WTC11 (cell line): Measurements from ENCODE around the gene TMC1. TPM values are rescaled to one million over a fixed set of nuclear protein-coding genes. Genes with fewer than 3 reads are reported as not detected.

Source experiments
- ATAC-seq: fragments of 200-7000 bp; cut with Tn5 transposase; 2 replicates; pipeline ENCODE4 v1.10.0; 2021; ENCODE audit warnings: mild to moderate bottlenecking, moderate library complexity
- CTCF ChIA-PET: fragments of 300-600 bp; sonication (Branson Sonifier 250); formaldehyde crosslinking; loops from one replicate; lab custom pipeline; 2021; ENCODE audit warnings: antibody characterized with exemption; lab: Charles Lee
- POLR2A ChIA-PET: fragments of 350-600 bp; sonication (Branson Sonifier 250); formaldehyde crosslinking; loops from one replicate; lab custom pipeline; 2021; ENCODE audit warnings: antibody characterized with exemption; lab: Charles Lee
- DNase-seq: peaks from one replicate; pipeline ENCODE4 v3.0.0; 2021; ENCODE audit warnings: low spot score
- H3K27ac Mint-ChIP-seq: 2 replicates; pipeline ENCODE4 v1.8.0; 2021; ENCODE audit warnings: mixed read lengths
- H3K27me3 Mint-ChIP-seq: 2 replicates; pipeline ENCODE4 v1.8.0; 2021; ENCODE audit warnings: low read depth, mild to moderate bottlenecking, moderate library complexity, mixed read lengths
- H3K36me3 Mint-ChIP-seq: 2 replicates; pipeline ENCODE4 v1.8.0; 2021; ENCODE audit warnings: mixed read lengths
- H3K4me1 Mint-ChIP-seq: 2 replicates; pipeline ENCODE4 v1.8.0; 2022; ENCODE audit warnings: mixed read lengths
- H3K4me3 Mint-ChIP-seq: 2 replicates; pipeline ENCODE4 v1.8.0; 2021; ENCODE audit warnings: mild to moderate bottlenecking, moderate library complexity, mixed read lengths
- H3K9me3 Mint-ChIP-seq: 2 replicates; pipeline ENCODE4 v1.8.0; 2021; ENCODE audit warnings: mixed read lengths
- CREM ChIP-seq: sonication (generic); formaldehyde crosslinking; IDR thresholded peaks from 2 replicates; pipeline ENCODE4 v1.8.1; 2022; ENCODE audit warnings: mild to moderate bottlenecking, missing genetic modification reagents, moderate library complexity
- EMX1 ChIP-seq: fragments of 250-450 bp; sonication (Bioruptor Pico); IDR thresholded peaks from 2 replicates; pipeline ENCODE4 v1.8.0; 2021; ENCODE audit warnings: mild to moderate bottlenecking
- ESRRA ChIP-seq: sonication (generic); formaldehyde crosslinking; IDR thresholded peaks from 2 replicates; pipeline ENCODE4 v1.8.1; 2022; ENCODE audit warnings: mild to moderate bottlenecking, missing genetic modification reagents, borderline replicate concordance
- FOXJ3 ChIP-seq: sonication (generic); formaldehyde crosslinking; IDR thresholded peaks from 2 replicates; pipeline ENCODE4 v1.9.0; 2021; ENCODE audit warnings: missing genetic modification reagents, mild to moderate bottlenecking, borderline replicate concordance
- FOXK1 ChIP-seq: sonication (generic); formaldehyde crosslinking; IDR thresholded peaks from 2 replicates; pipeline ENCODE4 v1.8.0; 2022; ENCODE audit warnings: mild to moderate bottlenecking, moderate library complexity, missing genetic modification reagents
- FOXP1 ChIP-seq: sonication (generic); formaldehyde crosslinking; IDR thresholded peaks from 2 replicates; pipeline ENCODE4 v1.8.0; 2022; ENCODE audit warnings: missing genetic modification reagents, mild to moderate bottlenecking, moderate library complexity, borderline replicate concordance
- GRHL2 ChIP-seq: fragments of 250-450 bp; sonication (Bioruptor Pico); IDR thresholded peaks from 2 replicates; pipeline ENCODE4 v1.8.0; 2022; ENCODE audit warnings: mild to moderate bottlenecking, moderate library complexity; ENCODE audit not compliant: insufficient replicate concordance, severe bottlenecking
- HMGA2 ChIP-seq: fragments of 250-450 bp; sonication (Bioruptor Pico); IDR thresholded peaks from 2 replicates; pipeline ENCODE4 v1.4.0; 2021; ENCODE audit warnings: mild to moderate bottlenecking, moderate library complexity
- HMGXB4 ChIP-seq: sonication (generic); formaldehyde crosslinking; IDR thresholded peaks from 2 replicates; pipeline ENCODE4 v1.8.1; 2023; ENCODE audit warnings: mild to moderate bottlenecking, moderate library complexity, missing genetic modification reagents
- KAT7 ChIP-seq: sonication (generic); formaldehyde crosslinking; IDR thresholded peaks from 2 replicates; pipeline ENCODE4 v1.8.1; 2023; ENCODE audit warnings: missing genetic modification reagents, mild to moderate bottlenecking, borderline replicate concordance
- MXD4 ChIP-seq: fragments of 250-450 bp; sonication (Bioruptor Pico); IDR thresholded peaks from 2 replicates; pipeline ENCODE4 v1.8.0; 2021; ENCODE audit warnings: mild to moderate bottlenecking, moderate library complexity, borderline replicate concordance
- NR1H2 ChIP-seq: sonication (generic); formaldehyde crosslinking; IDR thresholded peaks from 2 replicates; pipeline ENCODE4 v1.9.0; 2021; ENCODE audit warnings: mild to moderate bottlenecking, moderate library complexity, missing genetic modification reagents
- NR3C1 ChIP-seq: sonication (generic); formaldehyde crosslinking; conservative IDR thresholded peaks from 2 replicates; pipeline ENCODE4 v1.8.1; 2023; ENCODE audit warnings: low read depth, mild to moderate bottlenecking, missing genetic modification reagents
- OVOL2 ChIP-seq: fragments of 250-450 bp; sonication (Bioruptor Pico); IDR thresholded peaks from 2 replicates; pipeline ENCODE4 v1.9.0; 2021; ENCODE audit warnings: mild to moderate bottlenecking, borderline replicate concordance
- PRRX2 ChIP-seq: fragments of 250-450 bp; sonication (Bioruptor Pico); IDR thresholded peaks from 2 replicates; pipeline ENCODE4 v1.8.0; 2021; ENCODE audit warnings: mild to moderate bottlenecking
- RELA ChIP-seq: sonication (generic); formaldehyde crosslinking; IDR thresholded peaks from 2 replicates; pipeline ENCODE4 v1.8.1; 2022; ENCODE audit warnings: missing genetic modification reagents, mild to moderate bottlenecking, borderline replicate concordance
- RORB ChIP-seq: fragments of 250-450 bp; sonication (Bioruptor Pico); IDR thresholded peaks from 2 replicates; pipeline ENCODE4 v1.9.0; 2021; ENCODE audit warnings: mild to moderate bottlenecking
- SMAD4 ChIP-seq: sonication (generic); formaldehyde crosslinking; IDR thresholded peaks from 2 replicates; pipeline ENCODE4 v1.8.0; 2022; ENCODE audit warnings: mild to moderate bottlenecking, missing genetic modification reagents
- TCF7 ChIP-seq: sonication (generic); formaldehyde crosslinking; IDR thresholded peaks from 2 replicates; pipeline ENCODE4 v1.8.0; 2022; ENCODE audit warnings: mild to moderate bottlenecking, low read depth, missing genetic modification reagents, moderate library complexity
- ZBTB21 ChIP-seq: sonication (generic); formaldehyde crosslinking; IDR thresholded peaks from 2 replicates; pipeline ENCODE4 v1.8.1; 2023; ENCODE audit warnings: mild to moderate bottlenecking, missing genetic modification reagents, borderline replicate concordance
- ZMAT4 ChIP-seq: fragments of 250-450 bp; sonication (Bioruptor Pico); IDR thresholded peaks from 2 replicates; pipeline ENCODE4 v1.9.0; 2021; ENCODE audit warnings: mild to moderate bottlenecking
- ZNF121 ChIP-seq: sonication (generic); formaldehyde crosslinking; IDR thresholded peaks from 2 replicates; pipeline ENCODE4 v1.8.0; 2023; ENCODE audit warnings: missing genetic modification reagents
- ZNF138 ChIP-seq: sonication (generic); formaldehyde crosslinking; conservative IDR thresholded peaks from 2 replicates; pipeline ENCODE4 v1.8.1; 2022; ENCODE audit warnings: mild to moderate bottlenecking, moderate library complexity, missing genetic modification reagents
- ZNF317 ChIP-seq: sonication (generic); formaldehyde crosslinking; IDR thresholded peaks from 2 replicates; pipeline ENCODE4 v1.8.1; 2023; ENCODE audit warnings: low read depth, mild to moderate bottlenecking, moderate library complexity, missing genetic modification reagents, borderline replicate concordance
- total RNA-seq: library from RNA; stranded (reverse); gene quantifications from 3 replicates; pipeline ENCODE4 v1.2.3, GENCODE V29; 2021
- TF ChIP-seq, protein P1 (sequence below): sonication (generic); formaldehyde crosslinking; IDR thresholded peaks from 2 replicates; pipeline ENCODE4 v1.8.0; 2022; ENCODE audit warnings: mild to moderate bottlenecking, missing genetic modification reagents
- TF ChIP-seq, protein P2 (sequence below): sonication (generic); formaldehyde crosslinking; IDR thresholded peaks from 2 replicates; pipeline ENCODE4 v1.8.1; 2022; ENCODE audit warnings: missing genetic modification reagents, borderline replicate concordance
- TF ChIP-seq, protein P3 (sequence below): sonication (generic); formaldehyde crosslinking; IDR thresholded peaks from 2 replicates; pipeline ENCODE4 v1.8.1; 2023; ENCODE audit warnings: mild to moderate bottlenecking, missing genetic modification reagents, moderate library complexity

TMC1 gene
- total RNA-seq, 1 experiment from 2014 or later = 0.31 TPM

DNA sequence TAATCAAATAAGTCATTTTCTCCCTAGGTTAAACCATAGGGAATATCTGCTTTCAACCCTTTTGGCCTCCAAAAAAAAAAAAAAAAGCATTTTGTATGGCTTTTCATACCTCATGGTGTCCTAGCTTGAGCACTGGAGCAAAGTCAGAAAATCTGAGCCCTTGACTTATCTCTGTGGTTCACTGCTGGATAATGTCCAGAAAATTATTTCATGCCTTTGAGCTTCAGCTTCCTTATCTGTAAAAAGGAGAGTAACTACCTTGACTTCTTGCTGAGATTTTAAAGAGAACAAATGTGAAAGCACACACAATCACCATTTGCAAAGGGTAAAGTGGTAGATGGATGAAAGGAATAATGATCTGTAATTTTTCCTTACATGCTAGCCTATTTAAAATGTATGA, 265.5 kb downstream of the TMC1 start:
- Mint-ChIP-seq H3K9me3 (peaks cover 21% of the 10 kb centered on the region), H3K27me3 (no peaks in the 10 kb centered on the region), H3K36me3 (peaks cover 6% of the 10 kb centered on the region; the same call in 1 of the 2 replicates), H3K27ac (no peak overlapping the region), H3K4me3 (no peak overlapping the region), H3K4me1 (peaks cover 13% of the 10 kb centered on the region)
- ChIA-PET CTCF (interaction anchor here (0.5 to 1.1 kb wide), 3 partner anchors 35 to 294 kb away, joined by 3 to 7 read pairs (median 3); no protein-coding TSS in a partner anchor), POLR2A (interaction anchor here (0.7 kb wide), 1 partner anchor 303 kb away, joined by 5 read pairs; no protein-coding TSS in a partner anchor)
- ATAC-seq (no peak), DNase-seq (no peak)
- TF ChIP-seq ZBTB21 (no peak), CREM (CRISPR knock-in tag) (no peak), HMGXB4 (CRISPR knock-in tag) (no peak)

DNA sequence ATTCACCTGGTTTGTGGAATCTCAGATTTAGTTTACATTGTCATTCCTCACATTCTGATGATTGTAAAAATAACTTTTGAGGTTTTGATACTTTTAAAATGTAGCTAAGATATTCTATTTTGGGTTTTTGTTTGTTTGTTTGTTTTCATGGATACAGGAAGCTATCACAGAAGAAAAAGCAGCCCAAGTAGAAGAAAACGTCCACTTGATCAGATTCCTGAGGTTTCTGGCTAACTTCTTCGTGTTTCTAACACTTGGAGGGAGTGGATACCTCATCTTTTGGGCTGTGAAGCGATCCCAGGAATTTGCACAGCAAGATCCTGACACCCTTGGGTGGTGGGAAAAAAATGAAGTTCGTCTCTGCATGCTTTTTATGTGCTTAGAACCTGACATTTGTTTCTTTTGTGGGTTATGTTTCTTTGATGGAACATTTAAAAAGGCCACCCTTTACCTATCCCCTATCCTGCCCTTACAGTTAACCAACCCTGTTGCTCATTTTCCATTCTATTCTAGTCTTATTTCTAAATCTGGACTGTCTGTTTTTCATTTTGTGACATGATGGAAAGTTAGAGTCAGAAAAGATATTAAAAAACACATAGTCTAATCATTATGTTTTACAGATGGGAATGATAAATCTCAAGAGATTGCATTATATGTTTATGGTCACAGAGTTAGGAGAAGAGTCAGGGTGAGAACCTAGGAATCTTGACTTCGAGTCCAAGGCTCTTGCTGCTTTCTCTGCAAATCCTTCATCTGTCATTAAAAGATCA, 267.7 kb downstream of the TMC1 start:
- Mint-ChIP-seq H3K4me1 (peaks cover 6% of the 10 kb centered on the region; the same call in 1 of the 2 replicates), H3K27ac (no peak overlapping the region), H3K9me3 (peaks cover 11% of the 10 kb centered on the region), H3K27me3 (no peaks in the 10 kb centered on the region), H3K36me3 (peaks cover 5% of the 10 kb centered on the region), H3K4me3 (no peak overlapping the region)
- no peak for ATAC-seq
- CTCF ChIA-PET = no interaction called here
- POLR2A ChIA-PET = no interaction called here
- TF ChIP-seq RELA (CRISPR knock-in tag) (no peak), ZNF317 (CRISPR knock-in tag) (no peak), ZNF121 (CRISPR knock-in tag) (no peak), RORB (CRISPR knock-in tag) (no peak), PRRX2 (CRISPR knock-in tag) (no peak), CREM (CRISPR knock-in tag) (no peak), FOXP1 (CRISPR knock-in tag) (no peak), OVOL2 (CRISPR knock-in tag) (no peak), FOXJ3 (no peak), EMX1 (CRISPR knock-in tag) (no peak), KAT7 (no peak), ZNF138 (no peak)
- TF ChIP-seq, protein P1, sequence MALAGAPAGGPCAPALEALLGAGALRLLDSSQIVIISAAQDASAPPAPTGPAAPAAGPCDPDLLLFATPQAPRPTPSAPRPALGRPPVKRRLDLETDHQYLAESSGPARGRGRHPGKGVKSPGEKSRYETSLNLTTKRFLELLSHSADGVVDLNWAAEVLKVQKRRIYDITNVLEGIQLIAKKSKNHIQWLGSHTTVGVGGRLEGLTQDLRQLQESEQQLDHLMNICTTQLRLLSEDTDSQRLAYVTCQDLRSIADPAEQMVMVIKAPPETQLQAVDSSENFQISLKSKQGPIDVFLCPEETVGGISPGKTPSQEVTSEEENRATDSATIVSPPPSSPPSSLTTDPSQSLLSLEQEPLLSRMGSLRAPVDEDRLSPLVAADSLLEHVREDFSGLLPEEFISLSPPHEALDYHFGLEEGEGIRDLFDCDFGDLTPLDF (CRISPR knock-in tag) = no peak
- no peak for DNase-seq

GRCh38 chr9:72789885-72790284, 268.5 kb downstream of the TMC1 start:
- peaks cover 9% of the 10 kb centered on the region for H3K36me3 Mint-ChIP-seq
- H3K27ac Mint-ChIP-seq = no peak overlapping the region
- ChIA-PET POLR2A (no interaction called here), CTCF (no interaction called here)
- no peak for ATAC-seq
- DNase-seq = no peak
- H3K4me1 Mint-ChIP-seq = peaks cover 6% of the 10 kb centered on the region; the same call in 1 of the 2 replicates
- no peak overlapping the region for H3K4me3 Mint-ChIP-seq
- peaks cover 13% of the 10 kb centered on the region for H3K9me3 Mint-ChIP-seq
- no peaks in the 10 kb centered on the region for H3K27me3 Mint-ChIP-seq
- TF ChIP-seq FOXK1 (CRISPR knock-in tag) (no peak), NR1H2 (CRISPR knock-in tag) (no peak), TCF7 (CRISPR knock-in tag) (no peak), ESRRA (CRISPR knock-in tag) (no peak), NR3C1 (CRISPR knock-in tag) (no peak), GRHL2 (no peak), RORB (CRISPR knock-in tag) (no peak), HMGA2 (no peak), SMAD4 (CRISPR knock-in tag) (no peak), MXD4 (CRISPR knock-in tag) (no peak), ZMAT4 (CRISPR knock-in tag) (no peak)
- TF ChIP-seq, protein P2, sequence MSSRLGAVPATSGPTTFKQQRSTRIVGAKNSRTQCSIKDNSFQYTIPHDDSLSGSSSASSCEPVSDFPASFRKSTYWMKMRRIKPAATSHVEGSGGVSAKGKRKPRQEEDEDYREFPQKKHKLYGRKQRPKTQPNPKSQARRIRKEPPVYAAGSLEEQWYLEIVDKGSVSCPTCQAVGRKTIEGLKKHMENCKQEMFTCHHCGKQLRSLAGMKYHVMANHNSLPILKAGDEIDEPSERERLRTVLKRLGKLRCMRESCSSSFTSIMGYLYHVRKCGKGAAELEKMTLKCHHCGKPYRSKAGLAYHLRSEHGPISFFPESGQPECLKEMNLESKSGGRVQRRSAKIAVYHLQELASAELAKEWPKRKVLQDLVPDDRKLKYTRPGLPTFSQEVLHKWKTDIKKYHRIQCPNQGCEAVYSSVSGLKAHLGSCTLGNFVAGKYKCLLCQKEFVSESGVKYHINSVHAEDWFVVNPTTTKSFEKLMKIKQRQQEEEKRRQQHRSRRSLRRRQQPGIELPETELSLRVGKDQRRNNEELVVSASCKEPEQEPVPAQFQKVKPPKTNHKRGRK (CRISPR knock-in tag) = no peak
- TF ChIP-seq, protein P3, sequence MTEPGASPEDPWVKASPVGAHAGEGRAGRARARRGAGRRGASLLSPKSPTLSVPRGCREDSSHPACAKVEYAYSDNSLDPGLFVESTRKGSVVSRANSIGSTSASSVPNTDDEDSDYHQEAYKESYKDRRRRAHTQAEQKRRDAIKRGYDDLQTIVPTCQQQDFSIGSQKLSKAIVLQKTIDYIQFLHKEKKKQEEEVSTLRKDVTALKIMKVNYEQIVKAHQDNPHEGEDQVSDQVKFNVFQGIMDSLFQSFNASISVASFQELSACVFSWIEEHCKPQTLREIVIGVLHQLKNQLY (CRISPR knock-in tag) = no peak
